HG02852 (cell line): ENCODE data around the gene LYZL4.

ENCODE experiments used
- ATAC-seq: cut with Tn5 transposase; IDR thresholded peaks from one replicate; pipeline ENCODE4 v1.9.1; 2021; ENCODE audit warnings: mild to moderate bottlenecking, moderate library complexity; ENCODE audit not compliant: unreplicated experiment

LYZL4 gene

GRCh38 chr3:42428830-42429229 lies 18.4 kb upstream of the LYZL4 start:
- no peak for ATAC-seq

DNA sequence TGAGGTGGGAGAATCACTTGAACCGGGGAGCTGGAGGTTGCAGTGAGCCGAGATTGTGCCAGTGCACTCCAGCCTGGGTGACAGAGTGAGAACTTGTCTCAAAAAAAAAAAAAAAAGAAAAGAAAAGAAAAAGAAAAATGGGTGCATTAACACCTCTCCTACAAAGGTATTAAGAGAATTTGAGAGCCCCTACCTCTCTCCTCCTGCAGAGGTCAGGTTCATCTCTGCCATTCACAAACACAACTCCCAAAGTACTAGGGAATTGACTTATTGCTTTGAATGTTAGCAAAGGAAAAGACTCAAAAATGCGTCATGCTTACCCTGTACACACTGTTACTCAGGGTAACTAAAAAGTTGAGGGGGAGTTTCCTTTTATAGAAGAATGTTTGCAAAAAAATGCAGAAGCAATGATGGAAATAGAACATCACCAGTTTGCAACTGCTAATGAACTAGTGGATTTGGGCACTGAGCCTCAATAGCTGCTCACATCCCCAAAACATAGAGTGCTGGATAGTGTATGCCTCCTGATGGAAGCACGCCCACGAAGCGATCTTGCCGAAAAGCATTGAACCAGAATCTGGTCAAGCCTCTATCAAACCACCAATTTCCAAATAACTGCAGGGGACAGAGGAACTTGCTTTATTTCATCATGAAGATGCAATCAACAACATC lies 15.5 kb upstream of the LYZL4 start:
- ATAC-seq = no peak

DNA sequence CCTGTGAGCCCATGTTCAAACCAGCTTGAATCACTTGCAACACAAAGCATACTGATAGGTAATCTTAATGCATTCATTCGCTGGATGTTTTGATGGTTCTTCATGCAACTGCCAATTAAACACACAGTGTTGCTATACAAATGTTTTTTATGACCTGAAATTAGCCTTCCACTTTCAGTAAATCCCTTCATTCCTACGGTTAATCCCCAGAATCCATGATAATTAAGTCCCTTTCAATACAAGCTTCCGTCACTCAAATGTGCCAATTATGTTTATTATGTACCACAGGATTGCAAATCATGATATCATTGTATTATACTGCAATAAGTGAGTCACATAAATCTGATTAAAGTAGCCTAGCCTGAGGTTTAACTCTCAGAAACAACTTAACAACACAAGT lies 14.5 kb upstream of the LYZL4 start:
- ATAC-seq = no peak

- no peak for ATAC-seq
Observed at GRCh38 chr3:42421818-42422796, 11.7 kb upstream of the LYZL4 start.

DNA sequence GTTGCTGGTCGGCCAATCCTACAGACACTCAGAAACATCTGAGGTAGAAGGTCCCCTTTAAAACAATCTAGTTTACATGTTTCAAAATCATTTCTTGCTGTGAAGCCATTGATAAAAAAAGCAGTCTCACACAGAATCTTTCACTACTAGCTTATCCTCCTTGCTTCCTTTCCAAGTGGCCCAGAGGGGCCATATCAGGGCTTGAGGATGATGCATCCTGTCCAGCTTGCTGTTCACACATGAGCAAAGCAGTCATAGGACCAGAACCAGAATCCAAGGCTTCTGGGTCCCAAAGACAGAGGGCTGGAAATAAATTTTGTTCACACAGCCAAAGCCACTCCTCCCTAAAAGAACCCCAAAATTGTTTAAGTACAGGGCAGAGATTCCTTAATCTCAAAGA lies 9.2 kb upstream of the LYZL4 start:
- no peak for ATAC-seq

GRCh38 chr3:42412526-42413155 lies 2.2 kb upstream of the LYZL4 start:
- ATAC-seq = no peak

- ATAC-seq = no peak
Observed at GRCh38 chr3:42411429-42411828, 1.0 kb upstream of the LYZL4 start.

- no peak for ATAC-seq
Observed at GRCh38 chr3:42408156-42408555, 2.3 kb downstream of the LYZL4 start.

DNA sequence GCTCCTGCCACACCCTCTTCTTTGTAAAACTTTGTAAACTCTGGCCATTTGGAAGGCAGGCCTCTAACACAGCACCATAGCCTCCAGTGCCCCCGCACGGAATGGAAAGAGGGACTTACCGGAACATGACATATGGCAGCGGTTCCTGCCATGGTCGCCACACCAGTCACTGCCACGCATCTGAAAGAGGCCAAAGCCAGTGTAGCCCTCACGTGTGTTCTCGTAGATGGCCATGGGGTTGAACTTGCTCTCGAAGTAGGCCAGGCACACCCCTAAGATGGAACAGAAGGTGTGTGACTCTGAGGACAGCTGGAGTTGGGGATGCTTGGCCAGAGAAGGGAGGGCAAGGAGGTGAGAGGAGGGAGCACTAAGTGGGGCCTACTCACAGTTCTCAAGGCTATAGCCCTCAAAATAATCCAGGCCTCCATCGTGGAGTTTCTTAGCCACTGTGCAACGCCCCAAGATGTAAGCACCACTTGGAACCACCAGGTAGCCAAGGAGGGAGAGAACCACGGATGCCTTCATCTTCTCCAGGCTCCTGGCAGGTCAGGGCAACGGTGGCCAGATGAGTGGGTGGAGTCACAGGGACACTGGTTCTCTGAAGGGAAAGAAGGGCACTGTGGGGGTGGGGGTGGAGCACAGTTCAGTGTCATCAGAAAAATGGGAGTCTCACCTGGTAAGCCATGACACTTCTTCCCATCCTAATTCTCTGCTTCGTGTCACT lies 3.5 kb downstream of the LYZL4 start:
- ATAC-seq = no peak

- ATAC-seq = no peak
Observed at GRCh38 chr3:42405857-42406256, 4.6 kb downstream of the LYZL4 start.

- ATAC-seq = no peak
Observed at GRCh38 chr3:42403737-42404136, 6.7 kb downstream of the LYZL4 start.

DNA sequence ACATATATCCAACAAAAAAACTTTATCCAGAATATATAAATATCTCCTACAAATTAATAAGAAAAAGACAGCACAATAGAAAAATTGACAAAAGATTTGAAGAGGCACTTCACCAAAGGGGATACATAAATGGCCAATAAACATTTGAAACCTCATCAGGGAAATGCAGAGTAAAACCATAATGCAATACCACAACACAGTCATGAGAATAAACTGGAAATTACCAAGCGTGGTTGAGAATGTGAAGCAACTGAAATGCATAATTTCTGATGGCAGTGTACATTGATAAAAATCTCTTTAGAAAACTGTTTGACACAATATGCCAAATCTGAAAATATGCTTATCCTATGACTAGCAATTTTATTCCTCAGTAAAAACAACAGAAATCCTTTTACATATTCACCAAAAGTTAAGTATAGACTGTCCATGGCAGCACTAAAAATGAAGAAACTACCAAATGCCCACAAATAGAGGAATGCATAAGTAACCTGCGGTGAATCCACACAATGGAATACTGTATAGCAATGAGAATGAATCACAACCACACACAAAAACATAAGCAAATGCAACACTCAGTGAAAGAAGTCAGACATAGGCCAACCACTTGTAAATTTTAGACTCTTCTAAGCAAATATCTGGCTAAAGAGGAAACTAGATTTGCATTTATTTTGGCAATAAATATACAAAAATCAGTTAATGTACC lies 7.9 kb downstream of the LYZL4 start:
- no peak for ATAC-seq

DNA sequence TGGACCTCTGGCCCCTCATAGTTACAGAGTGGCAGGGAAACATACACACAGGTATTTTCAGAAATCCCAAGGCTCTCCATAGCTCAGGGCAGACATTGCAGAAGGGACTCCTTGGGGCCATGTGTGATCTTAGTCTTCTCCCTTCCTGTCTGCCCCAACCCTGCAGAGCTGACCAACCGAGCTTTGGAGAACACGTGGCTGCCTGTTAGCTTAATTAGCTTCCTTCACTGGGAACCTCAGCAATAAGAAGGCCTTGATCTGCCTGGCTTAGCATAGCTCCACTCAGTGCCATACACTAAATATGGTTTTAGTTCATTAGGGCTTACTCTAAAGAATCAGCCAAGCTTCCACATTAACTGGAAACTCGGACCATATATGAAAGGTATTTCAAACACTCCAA lies 12.3 kb downstream of the LYZL4 start:
- ATAC-seq = no peak

DNA sequence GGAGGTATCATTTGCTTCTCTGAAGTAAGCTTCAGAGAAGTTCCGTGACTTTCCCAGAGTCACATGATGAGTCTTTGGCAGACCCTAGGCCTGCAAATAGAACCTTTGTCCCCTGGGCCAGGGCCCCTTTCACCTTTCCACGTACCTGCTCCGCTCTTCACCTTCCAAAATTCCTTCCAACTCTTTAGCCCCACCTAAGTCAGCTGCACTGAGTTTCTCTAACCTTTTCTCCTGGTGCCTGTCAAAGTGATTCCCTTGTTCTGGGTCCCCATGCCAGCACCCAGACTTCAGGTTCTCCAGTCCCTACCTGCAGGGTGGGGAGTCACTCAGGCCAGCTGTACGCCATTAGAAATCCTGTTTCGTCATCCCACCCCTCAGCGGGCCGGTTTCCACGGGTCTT lies 12.8 kb downstream of the LYZL4 start:
- no peak for ATAC-seq

DNA sequence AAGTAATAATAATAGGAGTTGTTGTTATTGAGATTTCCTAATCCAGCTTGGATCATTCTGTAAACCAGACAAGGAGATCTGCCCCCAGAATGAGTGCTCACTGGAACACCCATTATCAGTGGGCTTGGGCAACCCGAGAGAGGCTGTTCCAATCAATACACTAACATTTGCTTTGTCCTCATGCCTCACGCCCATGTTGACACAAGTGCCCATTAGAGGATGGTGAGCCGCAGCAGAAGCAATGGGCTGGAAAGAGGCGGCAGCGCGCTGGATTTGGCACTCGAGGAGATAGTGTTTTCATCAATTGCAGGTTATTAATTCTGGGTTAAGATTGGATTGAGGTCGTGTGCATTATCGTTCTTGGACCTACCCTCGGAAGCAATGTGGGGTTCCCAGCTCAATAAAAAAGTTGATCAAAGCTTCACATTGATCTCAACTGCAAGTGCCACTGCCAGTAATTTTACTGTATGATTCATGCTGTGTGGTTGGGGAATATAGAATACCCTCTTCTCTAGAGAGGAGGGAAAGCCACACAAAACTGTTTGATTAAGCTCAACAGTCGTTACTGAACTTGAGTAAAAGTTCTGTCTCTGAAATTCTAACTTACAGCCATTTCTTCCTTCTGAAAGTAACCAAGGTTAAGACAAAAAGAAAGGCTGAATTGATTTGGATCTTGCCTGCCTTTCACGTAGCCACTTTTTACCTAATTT lies 15.7 kb downstream of the LYZL4 start:
- no peak for ATAC-seq

GRCh38 chr3:42387802-42388651 lies 22.4 kb downstream of the LYZL4 start:
- ATAC-seq = no peak

GRCh38 chr3:42381551-42382082 lies 28.8 kb downstream of the LYZL4 start:
- no peak for ATAC-seq

GRCh38 chr3:42377681-42378080 lies 32.7 kb downstream of the LYZL4 start:
- no peak for ATAC-seq

- ATAC-seq = no peak
Observed at GRCh38 chr3:42376344-42376798, 34.0 kb downstream of the LYZL4 start.
